HFFc6 (cell line): Measurements from ENCODE around the gene TDRD9. TPM values are rescaled to one million over a fixed set of nuclear protein-coding genes. Genes with fewer than 3 reads are reported as not detected.
"Not testable (repeated sequence)": the region's sequence is repeated elsewhere in the genome, so short reads cannot be mapped to it uniquely, and the experiment has no call there.

Source experiments
- DNase-seq: peaks from one replicate; pipeline ENCODE4 v3.0.0-alpha.2; 2018
- H3K27ac Mint-ChIP-seq: 2 replicates; pipeline ENCODE4 v1.8.0; 2020; ENCODE audit warnings: mild to moderate bottlenecking, mixed read lengths
- H3K27me3 Mint-ChIP-seq: 2 replicates; pipeline ENCODE4 v1.8.0; 2021; ENCODE audit warnings: mild to moderate bottlenecking, moderate library complexity, mixed read lengths; ENCODE audit not compliant: insufficient read depth
- H3K36me3 Mint-ChIP-seq: 2 replicates; pipeline ENCODE4 v1.8.0; 2021; ENCODE audit warnings: low read depth, mixed read lengths
- H3K4me1 Mint-ChIP-seq: 2 replicates; pipeline ENCODE4 v1.8.0; 2020; ENCODE audit warnings: low read depth, mixed read lengths
- H3K4me3 Mint-ChIP-seq: 2 replicates; pipeline ENCODE4 v1.8.0; 2020; ENCODE audit warnings: mild to moderate bottlenecking, moderate library complexity, mixed read lengths
- H3K9me3 Mint-ChIP-seq: 2 replicates; pipeline ENCODE4 v1.8.0; 2020; ENCODE audit warnings: mild to moderate bottlenecking, mixed read lengths
- CTCF ChIP-seq: fragments of 200-600 bp; sonication (generic); IDR thresholded peaks from 2 replicates; pipeline ENCODE4 v1.5.0; 2021; ENCODE audit warnings: antibody characterized with exemption, mild to moderate bottlenecking
- total RNA-seq, 6 experiments: library from RNA; stranded (reverse); fragmentation: NEBNext Ultra II Directional; extraction: Animal tissue kit (Norgen Biotek cat#: 25700); gene quantifications; 2 replicates in 1 of 6; 3 replicates in 5 of 6; pipeline ENCODE4 v1.2.3, GENCODE V29; 2021

Gene TDRD9
- total RNA-seq, 6 experiments from 2014 or later, result not detected

GRCh38 chr14:103910262-103910935 lies 17.9 kb upstream of the TDRD9 start:
- H3K27ac Mint-ChIP-seq, result peak overlapping the region; percentile 48; the same call in 1 of the 2 replicates
- peaks cover 7% of the 10 kb centered on the region for H3K4me1 Mint-ChIP-seq
- TF ChIP-seq CTCF, result peak; percentile 80
- H3K27me3 Mint-ChIP-seq, result no peaks in the 10 kb centered on the region; the same call in 1 of the 2 replicates
- peaks cover 4% of the 10 kb centered on the region; the same call in 1 of the 2 replicates for H3K36me3 Mint-ChIP-seq
- peak overlapping the region; percentile 27; the same call in 1 of the 2 replicates for H3K4me3 Mint-ChIP-seq
- peak; percentile 66 for DNase-seq
- no peaks in the 10 kb centered on the region for H3K9me3 Mint-ChIP-seq

- Mint-ChIP-seq H3K27ac (no peak overlapping the region), H3K36me3 (peaks cover 9% of the 10 kb centered on the region; the same call in 1 of the 2 replicates), H3K9me3 (no peaks in the 10 kb centered on the region), H3K4me3 (no peak overlapping the region), H3K4me1 (peaks cover 7% of the 10 kb centered on the region), H3K27me3 (no peaks in the 10 kb centered on the region; the same call in 1 of the 2 replicates)
- no peak for DNase-seq
- TF ChIP-seq CTCF, result no peak
Measured at GRCh38 chr14:103910984-103911383, 17.3 kb upstream of the TDRD9 start.

- H3K36me3 Mint-ChIP-seq, result peaks cover 11% of the 10 kb centered on the region
Measured at GRCh38 chr14:103915616-103916015, 12.6 kb upstream of the TDRD9 start.

GRCh38 chr14:103916636-103917262 lies 11.5 kb upstream of the TDRD9 start:
- no peak overlapping the region for H3K4me3 Mint-ChIP-seq
- no peak for DNase-seq
- peaks cover 15% of the 10 kb centered on the region for H3K36me3 Mint-ChIP-seq
- no peaks in the 10 kb centered on the region for H3K9me3 Mint-ChIP-seq
- no peaks in the 10 kb centered on the region; the same call in 1 of the 2 replicates for H3K27me3 Mint-ChIP-seq
- no peak overlapping the region for H3K27ac Mint-ChIP-seq
- TF ChIP-seq CTCF, result no peak
- H3K4me1 Mint-ChIP-seq, result peaks cover 6% of the 10 kb centered on the region

More at GRCh38 chr14:103915616-103916015, 12.6 kb upstream of the TDRD9 start:
- peaks cover 2% of the 10 kb centered on the region for H3K4me1 Mint-ChIP-seq
- H3K9me3 Mint-ChIP-seq, result no peaks in the 10 kb centered on the region
- H3K4me3 Mint-ChIP-seq, result no peak overlapping the region
- DNase-seq, result no peak
- no peak for TF ChIP-seq CTCF
- H3K27ac Mint-ChIP-seq, result no peak overlapping the region
- H3K27me3 Mint-ChIP-seq, result no peaks in the 10 kb centered on the region; the same call in 1 of the 2 replicates

- Mint-ChIP-seq H3K36me3 (peaks cover 6% of the 10 kb centered on the region), H3K9me3 (no peaks in the 10 kb centered on the region), H3K27me3 (peaks cover 4% of the 10 kb centered on the region), H3K27ac (peak overlapping the region; percentile 85), H3K4me3 (peak overlapping the region; percentile 97), H3K4me1 (peaks cover 6% of the 10 kb centered on the region)
- peak; percentile 89 for TF ChIP-seq CTCF
- peak; percentile 88 for DNase-seq
Measured at GRCh38 chr14:103920981-103921854, 7.0 kb upstream of the TDRD9 start.

- not testable (repeated sequence) for H3K27me3 Mint-ChIP-seq, H3K4me3 Mint-ChIP-seq, H3K4me1 Mint-ChIP-seq, H3K36me3 Mint-ChIP-seq, DNase-seq, H3K9me3 Mint-ChIP-seq, H3K27ac Mint-ChIP-seq
Measured at GRCh38 chr14:103921855-103922200, 6.4 kb upstream of the TDRD9 start.
